Activated CD4-positive, alpha-beta T cell treated with anti-CD3 and anti-CD28 coated beads for 4 hours (primary cell): ENCODE results near the gene KLHDC7A.

Experiments used
- DNase-seq, 2 donors: peaks; one replicate each; pipeline ENCODE4 v3.0.0-alpha.2; 2020

The KLHDC7A gene

GRCh38 chr1:18511149-18511873 is 30.6 kb downstream of the KLHDC7A start:
- no peak for DNase-seq

GRCh38 chr1:18511874-18512150 is 31.1 kb downstream of the KLHDC7A start:
- no peak for DNase-seq

GRCh38 chr1:18512883-18513282 is 32.2 kb downstream of the KLHDC7A start:
- no peak for DNase-seq

DNA sequence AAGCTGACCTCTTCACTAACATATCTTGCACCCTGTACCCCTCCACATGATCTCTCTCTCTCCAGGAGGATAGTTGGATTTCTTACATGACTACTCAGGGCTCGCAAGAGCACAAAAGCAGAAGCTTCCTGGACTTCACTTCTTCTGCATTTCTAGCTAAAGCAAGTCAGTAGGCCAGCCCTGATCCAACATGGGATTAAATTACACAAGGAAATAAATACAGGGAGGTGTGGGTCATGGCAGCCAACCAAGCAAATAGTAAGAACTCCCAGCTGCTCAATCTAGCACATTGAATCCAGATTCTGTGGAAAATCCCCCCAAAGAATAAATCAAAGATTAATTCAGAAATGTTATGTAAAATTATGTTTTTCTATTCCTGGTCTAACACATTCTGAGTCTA is 33.3 kb downstream of the KLHDC7A start:
- no peak for DNase-seq

DNA sequence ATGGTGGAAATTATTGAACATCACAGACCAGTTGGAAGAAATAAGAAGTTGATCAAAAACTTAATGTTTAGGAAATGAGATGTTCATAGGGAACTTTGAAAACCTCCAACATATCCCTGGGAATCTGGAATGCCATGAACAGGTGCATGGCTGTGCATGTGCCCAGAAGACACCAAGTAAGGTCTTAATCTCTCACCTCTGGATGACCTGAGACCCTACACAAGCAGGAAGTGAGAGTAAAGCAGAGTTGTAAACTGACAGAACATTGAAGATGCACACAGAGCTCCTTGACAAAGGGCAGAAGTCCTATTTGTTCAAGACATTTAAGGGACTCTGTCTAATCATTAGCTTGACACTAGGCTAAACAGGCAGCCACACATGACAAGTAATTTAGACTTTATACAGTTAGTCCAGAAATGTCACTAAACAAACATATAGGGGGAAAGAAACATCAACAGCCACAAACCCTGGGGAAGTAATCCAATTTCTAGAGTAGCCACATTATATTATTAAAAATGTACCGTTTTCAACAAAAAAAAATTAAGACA is 34.5 kb downstream of the KLHDC7A start:
- no peak for DNase-seq

- no peak for DNase-seq
Observed at GRCh38 chr1:18516473-18516872, 35.7 kb downstream of the KLHDC7A start.

GRCh38 chr1:18526436-18527275 is 45.9 kb downstream of the KLHDC7A start:
- no peak for DNase-seq

- no peak for DNase-seq
Observed at GRCh38 chr1:18527514-18527913, 46.8 kb downstream of the KLHDC7A start.

DNA sequence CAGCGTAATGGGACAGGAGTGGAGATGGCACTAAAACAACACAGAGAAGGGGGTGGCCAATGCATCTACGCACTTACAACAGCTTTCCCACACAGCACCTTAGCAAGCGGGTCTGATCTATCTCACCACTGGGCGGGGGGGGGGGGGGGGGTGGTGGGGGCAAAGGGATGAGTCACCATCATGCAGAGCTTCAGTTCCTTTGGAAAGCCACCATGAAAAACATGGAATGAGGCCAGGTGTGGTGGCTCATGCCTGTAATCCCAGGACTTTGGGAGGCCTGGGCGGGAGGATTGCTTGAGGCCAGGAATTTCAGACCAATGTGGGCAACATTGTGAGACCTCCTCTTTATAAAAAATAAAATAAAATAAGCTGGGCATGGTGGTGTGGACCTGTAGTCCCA is 47.2 kb downstream of the KLHDC7A start:
- no peak for DNase-seq

- DNase-seq = no peak
Observed at GRCh38 chr1:18528616-18529015, 47.9 kb downstream of the KLHDC7A start.

DNA sequence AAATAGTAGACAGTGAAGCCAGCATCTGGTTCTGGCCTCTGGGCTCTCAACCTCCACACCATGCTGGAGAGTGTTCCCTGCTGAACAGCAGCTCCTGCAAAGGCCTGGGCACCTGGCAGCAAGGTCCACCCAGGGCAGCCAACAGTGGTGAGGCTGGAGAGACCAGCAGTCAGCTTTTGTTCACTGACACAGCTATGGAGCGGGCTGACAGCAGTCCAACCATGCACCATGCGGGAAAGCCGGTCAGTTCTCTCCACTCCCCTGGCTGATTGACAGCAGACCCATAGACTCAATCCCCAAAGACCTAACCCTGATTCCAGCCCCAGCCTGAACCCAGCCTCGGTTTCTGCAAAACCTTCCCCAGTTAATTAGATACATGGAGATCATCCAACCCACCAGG is 49.0 kb downstream of the KLHDC7A start:
- DNase-seq = no peak

- no peak for DNase-seq
Observed at GRCh38 chr1:18530587-18531502, 50.1 kb downstream of the KLHDC7A start.

- no peak for DNase-seq
Observed at GRCh38 chr1:18531503-18531845, 50.7 kb downstream of the KLHDC7A start.

DNA sequence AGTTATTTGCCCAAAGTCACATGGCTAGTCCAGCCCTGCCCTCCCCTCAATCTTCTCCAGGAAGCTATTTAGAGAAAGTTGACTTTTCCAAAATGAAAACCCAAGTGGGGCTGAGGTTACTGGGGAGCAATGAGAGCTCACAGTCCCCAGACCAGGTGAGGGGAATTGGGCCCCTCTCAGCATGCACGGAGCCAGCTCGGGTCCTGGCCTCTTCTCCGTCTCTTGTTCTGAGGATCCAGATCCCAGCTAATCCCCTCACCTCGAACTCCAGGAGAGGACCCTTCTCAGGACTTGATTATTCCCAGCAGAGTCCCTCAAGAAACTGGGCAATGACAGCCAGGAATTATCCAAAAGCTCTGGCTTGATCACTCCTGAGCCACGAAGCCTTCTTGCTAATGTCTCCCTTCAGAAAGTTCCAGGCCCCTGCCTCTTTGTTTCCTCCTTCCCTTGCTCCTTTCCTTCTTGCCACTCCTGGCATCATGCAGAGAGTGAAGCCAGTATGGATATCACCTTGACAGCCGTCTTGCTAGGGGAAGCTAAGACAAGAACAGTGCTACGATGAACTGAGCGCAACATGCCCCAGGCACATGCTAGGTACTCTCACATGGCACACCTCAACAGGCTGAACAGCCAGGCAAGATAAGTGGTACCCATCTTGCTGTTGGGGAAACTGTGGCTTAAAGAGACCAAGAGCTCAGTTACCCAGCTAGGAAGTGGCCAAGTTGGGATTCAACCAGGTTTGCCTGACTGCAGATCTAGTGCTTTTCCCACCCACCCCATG is 51.9 kb downstream of the KLHDC7A start:
- DNase-seq = no peak

DNA sequence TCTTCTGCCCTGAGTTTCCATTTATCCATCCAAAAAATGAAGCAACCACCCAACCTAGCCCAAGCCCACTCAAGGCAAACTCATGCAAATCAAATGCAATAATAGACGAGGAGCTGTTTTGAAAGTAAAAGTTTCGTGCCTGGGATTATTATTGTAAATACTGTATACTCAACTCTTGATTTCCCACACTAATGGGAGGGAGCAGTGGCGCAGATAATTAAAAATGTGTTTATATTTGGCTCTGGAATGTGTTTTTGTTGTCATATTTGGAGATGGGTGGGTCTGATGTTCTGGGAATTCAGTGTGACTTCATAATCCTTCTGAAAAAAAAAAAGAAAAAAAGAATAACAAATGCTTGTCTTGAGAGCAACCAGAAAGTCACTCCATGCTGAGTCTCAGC is 52.5 kb downstream of the KLHDC7A start:
- no peak for DNase-seq

DNA sequence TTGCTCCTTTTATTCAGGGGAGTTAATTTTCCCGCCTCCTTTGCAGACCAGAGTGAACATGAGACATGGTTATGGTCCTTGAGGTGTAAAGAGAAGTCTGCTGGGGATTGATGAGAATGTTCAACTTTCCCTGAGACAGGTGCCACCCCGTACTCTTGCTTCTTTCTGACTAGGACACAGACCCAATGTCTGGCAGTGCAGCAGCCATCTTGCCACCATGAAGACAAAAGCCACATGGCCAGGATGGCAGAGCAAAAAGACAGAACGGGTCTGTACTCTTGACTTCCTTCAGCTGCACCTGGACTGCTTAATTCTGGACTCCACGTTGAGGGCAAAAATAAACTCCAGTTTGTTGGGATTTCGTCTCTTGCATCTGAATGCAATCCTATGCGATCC is 54.1 kb downstream of the KLHDC7A start:
- no peak for DNase-seq
